Cerebellar cortex (tissue), 1 donor: Measurements from ENCODE around the gene SUN3.

Source experiments
- DNase-seq: peaks from one replicate; pipeline ENCODE4 v3.0.0-alpha.2; 2015; ENCODE audit warnings: low spot score

Gene SUN3

GRCh38 chr7:48028938-48029337 lies at the start of gene SUN3:
Gene SUN3, minus strand, starts transcription at chr7:48029107. Its CDS starts 169 bp downstream, at chr7:48028938.
- no peak for DNase-seq

GRCh38 chr7:48078470-48078869 lies 49.6 kb upstream of the SUN3 start:
- no peak for DNase-seq

- DNase-seq: no peak
These were observed 48.5 kb upstream of the SUN3 start for GRCh38 chr7:48077423-48077822.

- DNase-seq: peak; percentile 8
These were observed 45.3 kb upstream of the SUN3 start for GRCh38 chr7:48074204-48074654.

- no peak for DNase-seq
These were observed 38.6 kb upstream of the SUN3 start for GRCh38 chr7:48067475-48067874.

GRCh38 chr7:48063985-48064384 lies 35.1 kb upstream of the SUN3 start:
- no peak for DNase-seq

- DNase-seq: no peak
These were observed 30.8 kb upstream of the SUN3 start for GRCh38 chr7:48059706-48060105.

- no peak for DNase-seq
These were observed 30.1 kb upstream of the SUN3 start for GRCh38 chr7:48058990-48059389.

- no peak for DNase-seq
These were observed 24.8 kb upstream of the SUN3 start for GRCh38 chr7:48053736-48054135.

GRCh38 chr7:48052748-48053147 lies 23.8 kb upstream of the SUN3 start:
- DNase-seq: no peak

GRCh38 chr7:48049850-48050249 lies 20.9 kb upstream of the SUN3 start:
- DNase-seq: no peak

- no peak for DNase-seq
These were observed 19.2 kb upstream of the SUN3 start for GRCh38 chr7:48048113-48048512.

GRCh38 chr7:48046458-48046857 lies 17.6 kb upstream of the SUN3 start:
- DNase-seq: no peak

GRCh38 chr7:48045195-48045765 lies 16.4 kb upstream of the SUN3 start:
- no peak for DNase-seq

GRCh38 chr7:48042636-48043035 lies 13.7 kb upstream of the SUN3 start:
- no peak for DNase-seq

GRCh38 chr7:48042216-48042615 lies 13.3 kb upstream of the SUN3 start:
- DNase-seq: no peak

- DNase-seq: no peak
These were observed 12.7 kb upstream of the SUN3 start for GRCh38 chr7:48041653-48041970.

- no peak for DNase-seq
These were observed 12.2 kb upstream of the SUN3 start for GRCh38 chr7:48040944-48041652.

GRCh38 chr7:48038815-48039506 lies 10.1 kb upstream of the SUN3 start:
- no peak for DNase-seq

- peak; percentile 13 for DNase-seq
These were observed 7.1 kb upstream of the SUN3 start for GRCh38 chr7:48035967-48036478.

GRCh38 chr7:48035301-48035966 lies 6.5 kb upstream of the SUN3 start, which contains the start of gene C7orf57:
Gene C7orf57, plus strand, starts transcription at chr7:48035543. Its CDS starts 766 bp downstream, at chr7:48036309.
- DNase-seq: peak; percentile 82

- no peak for DNase-seq
These were observed 5.0 kb upstream of the SUN3 start for GRCh38 chr7:48033922-48034321.

GRCh38 chr7:48031111-48031510 lies 2.2 kb upstream of the SUN3 start:
- no peak for DNase-seq
